Activated CD4-positive, alpha-beta T cell treated with anti-CD3 and anti-CD28 coated beads, Interleukin-2, amount 50 U/mL, for 16 hours (primary cell): ENCODE data around the gene RINL.

Experiments
- DNase-seq: peaks from one replicate; pipeline ENCODE4 v3.0.0-alpha.2; 2020

RINL gene

GRCh38 chr19:38848299-38849146 is 29.6 kb downstream of the RINL start:
- DNase-seq, result no peak

GRCh38 chr19:38846097-38846496 is 32.0 kb downstream of the RINL start:
- DNase-seq, result no peak

GRCh38 chr19:38845374-38846024 is 32.6 kb downstream of the RINL start:
- no peak for DNase-seq

GRCh38 chr19:38844093-38844686 is 33.9 kb downstream of the RINL start:
- no peak for DNase-seq

- no peak for DNase-seq
These were observed 34.8 kb downstream of the RINL start for GRCh38 chr19:38843175-38843758.

- DNase-seq, result peak; percentile 76
These were observed 35.5 kb downstream of the RINL start for GRCh38 chr19:38842439-38843174.

GRCh38 chr19:38841787-38842438 is 36.2 kb downstream of the RINL start:
- DNase-seq, result no peak

GRCh38 chr19:38841180-38841766 is 36.8 kb downstream of the RINL start:
- no peak for DNase-seq

GRCh38 chr19:38840583-38840968 is 37.5 kb downstream of the RINL start:
- DNase-seq, result no peak

GRCh38 chr19:38839816-38840582 is 38.1 kb downstream of the RINL start:
- DNase-seq, result no peak

- DNase-seq, result no peak
These were observed 38.9 kb downstream of the RINL start for GRCh38 chr19:38838986-38839761.

- DNase-seq, result peak; percentile 33
These were observed 39.7 kb downstream of the RINL start for GRCh38 chr19:38838208-38838985.

GRCh38 chr19:38837656-38838121 is 40.4 kb downstream of the RINL start:
- no peak for DNase-seq

GRCh38 chr19:38836983-38837626 is 41.0 kb downstream of the RINL start:
- no peak for DNase-seq

- DNase-seq, result no peak
These were observed 41.7 kb downstream of the RINL start for GRCh38 chr19:38836159-38836982.

GRCh38 chr19:38834590-38834989 is 43.5 kb downstream of the RINL start:
- DNase-seq, result no peak

- DNase-seq, result no peak
These were observed 44.0 kb downstream of the RINL start for GRCh38 chr19:38834104-38834490.

GRCh38 chr19:38833092-38833425 is 45.0 kb downstream of the RINL start:
- DNase-seq, result no peak
